ENCODE results near the gene CRYL1.

CRYL1 gene

GRCh38 chr13:20415306-20415679 is 110.4 kb downstream of the CRYL1 start:
- TF ChIP-seq FOXM1 (IDR thresholded peaks at IDR 0.05; ENCODE audit: borderline replicate concordance, low read depth) (no peak), EGR1 (IDR thresholded peaks at IDR 0.05) (no peak), RAD21 (IDR thresholded peaks at IDR 0.05; ENCODE audit: low read depth) (no peak), TCF12 (IDR thresholded peaks at IDR 0.05; ENCODE audit: low read depth) (no peak)

- TF ChIP-seq ZBTB7A (IDR thresholded peaks at IDR 0.05; ENCODE audit: low read depth) (no peak), YY1 (IDR thresholded peaks at IDR 0.05; ENCODE audit: low read depth) (no peak), NFIC (IDR thresholded peaks at IDR 0.05) (no peak), CREB1 (IDR thresholded peaks at IDR 0.05; ENCODE audit: low read depth) (no peak), RAD21 (IDR thresholded peaks at IDR 0.05; ENCODE audit: low read depth) (no peak), USF1 (IDR thresholded peaks at IDR 0.05) (no peak), EGR1 (IDR thresholded peaks at IDR 0.05) (no peak), FOXM1 (IDR thresholded peaks at IDR 0.05; ENCODE audit: borderline replicate concordance, low read depth) (no peak), TCF12 (IDR thresholded peaks at IDR 0.05; ENCODE audit: low read depth) (no peak)
- TF ChIP-seq, protein P1, sequence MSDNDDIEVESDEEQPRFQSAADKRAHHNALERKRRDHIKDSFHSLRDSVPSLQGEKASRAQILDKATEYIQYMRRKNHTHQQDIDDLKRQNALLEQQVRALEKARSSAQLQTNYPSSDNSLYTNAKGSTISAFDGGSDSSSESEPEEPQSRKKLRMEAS (IDR thresholded peaks at IDR 0.05): no peak
- TF ChIP-seq, protein P2, sequence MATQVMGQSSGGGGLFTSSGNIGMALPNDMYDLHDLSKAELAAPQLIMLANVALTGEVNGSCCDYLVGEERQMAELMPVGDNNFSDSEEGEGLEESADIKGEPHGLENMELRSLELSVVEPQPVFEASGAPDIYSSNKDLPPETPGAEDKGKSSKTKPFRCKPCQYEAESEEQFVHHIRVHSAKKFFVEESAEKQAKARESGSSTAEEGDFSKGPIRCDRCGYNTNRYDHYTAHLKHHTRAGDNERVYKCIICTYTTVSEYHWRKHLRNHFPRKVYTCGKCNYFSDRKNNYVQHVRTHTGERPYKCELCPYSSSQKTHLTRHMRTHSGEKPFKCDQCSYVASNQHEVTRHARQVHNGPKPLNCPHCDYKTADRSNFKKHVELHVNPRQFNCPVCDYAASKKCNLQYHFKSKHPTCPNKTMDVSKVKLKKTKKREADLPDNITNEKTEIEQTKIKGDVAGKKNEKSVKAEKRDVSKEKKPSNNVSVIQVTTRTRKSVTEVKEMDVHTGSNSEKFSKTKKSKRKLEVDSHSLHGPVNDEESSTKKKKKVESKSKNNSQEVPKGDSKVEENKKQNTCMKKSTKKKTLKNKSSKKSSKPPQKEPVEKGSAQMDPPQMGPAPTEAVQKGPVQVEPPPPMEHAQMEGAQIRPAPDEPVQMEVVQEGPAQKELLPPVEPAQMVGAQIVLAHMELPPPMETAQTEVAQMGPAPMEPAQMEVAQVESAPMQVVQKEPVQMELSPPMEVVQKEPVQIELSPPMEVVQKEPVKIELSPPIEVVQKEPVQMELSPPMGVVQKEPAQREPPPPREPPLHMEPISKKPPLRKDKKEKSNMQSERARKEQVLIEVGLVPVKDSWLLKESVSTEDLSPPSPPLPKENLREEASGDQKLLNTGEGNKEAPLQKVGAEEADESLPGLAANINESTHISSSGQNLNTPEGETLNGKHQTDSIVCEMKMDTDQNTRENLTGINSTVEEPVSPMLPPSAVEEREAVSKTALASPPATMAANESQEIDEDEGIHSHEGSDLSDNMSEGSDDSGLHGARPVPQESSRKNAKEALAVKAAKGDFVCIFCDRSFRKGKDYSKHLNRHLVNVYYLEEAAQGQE (IDR thresholded peaks at IDR 0.05; ENCODE audit: low read depth): no peak
Observed at GRCh38 chr13:20414546-20415305, 110.9 kb downstream of the CRYL1 start.

DNA sequence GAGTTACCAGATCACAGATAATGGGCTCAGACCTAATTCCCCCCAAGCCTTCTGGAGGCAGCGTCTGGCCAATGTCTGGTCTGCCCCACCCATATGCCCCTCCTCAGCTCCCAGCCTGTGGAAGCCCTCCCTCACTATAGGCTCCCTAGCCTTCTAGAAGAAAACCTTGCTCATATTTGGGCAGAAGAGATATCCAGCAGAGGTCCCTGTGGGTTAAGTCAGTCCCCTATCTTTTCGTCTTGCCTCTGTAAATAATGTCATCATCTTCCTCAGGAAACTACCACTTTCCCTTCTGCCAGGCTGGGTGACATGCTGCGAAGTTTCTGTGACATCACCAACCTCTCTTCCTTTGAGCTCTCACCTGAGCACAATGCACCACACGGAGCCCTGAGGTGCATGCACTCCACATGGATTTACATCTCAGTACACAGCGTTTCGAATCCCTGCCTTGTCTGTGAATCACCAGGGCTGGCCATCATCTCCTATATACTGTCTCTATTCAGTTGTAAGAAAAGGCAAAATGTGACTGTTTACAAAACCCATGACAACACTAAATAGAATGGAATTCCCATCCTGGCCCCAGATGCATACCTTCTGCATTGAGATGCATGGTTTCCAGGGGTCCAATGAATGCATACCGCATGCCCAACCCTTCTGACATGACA is 112.8 kb downstream of the CRYL1 start:
- no peak for TF ChIP-seq TEAD4 (IDR thresholded peaks at IDR 0.05)
- no peak for TF ChIP-seq YY1 (IDR thresholded peaks at IDR 0.05; ENCODE audit: low read depth)
- TF ChIP-seq EGR1 (IDR thresholded peaks at IDR 0.05): no peak
- no peak for TF ChIP-seq TAF1 (IDR thresholded peaks at IDR 0.05; ENCODE audit: low read depth)
- no peak for TF ChIP-seq NFIC (IDR thresholded peaks at IDR 0.05)
- no peak for TF ChIP-seq CREB1 (IDR thresholded peaks at IDR 0.05; ENCODE audit: low read depth)

GRCh38 chr13:20411638-20412342 is 113.9 kb downstream of the CRYL1 start:
- TF ChIP-seq USF1 (IDR thresholded peaks at IDR 0.05): no peak
- TF ChIP-seq NFIC (IDR thresholded peaks at IDR 0.05): no peak
- TF ChIP-seq CREB1 (IDR thresholded peaks at IDR 0.05; ENCODE audit: low read depth): no peak
- TF ChIP-seq TAF1 (IDR thresholded peaks at IDR 0.05; ENCODE audit: low read depth): no peak
- TF ChIP-seq EGR1 (IDR thresholded peaks at IDR 0.05): no peak
- TF ChIP-seq CEBPB (IDR thresholded peaks at IDR 0.05): no peak
- no peak for TF ChIP-seq EP300 (IDR thresholded peaks at IDR 0.05; ENCODE audit: borderline replicate concordance)
- TF ChIP-seq, protein P1 (IDR thresholded peaks at IDR 0.05): no peak
- TF ChIP-seq YY1 (IDR thresholded peaks at IDR 0.05; ENCODE audit: low read depth): no peak
- TF ChIP-seq RAD21 (IDR thresholded peaks at IDR 0.05; ENCODE audit: low read depth): no peak

- TF ChIP-seq EGR1 (IDR thresholded peaks at IDR 0.05) (no peak), CREB1 (IDR thresholded peaks at IDR 0.05; ENCODE audit: low read depth) (no peak), TAF1 (IDR thresholded peaks at IDR 0.05; ENCODE audit: low read depth) (no peak), ZBTB7A (IDR thresholded peaks at IDR 0.05; ENCODE audit: low read depth) (no peak), NFIC (IDR thresholded peaks at IDR 0.05) (no peak), YY1 (IDR thresholded peaks at IDR 0.05; ENCODE audit: low read depth) (no peak), TEAD4 (IDR thresholded peaks at IDR 0.05) (no peak), TCF12 (IDR thresholded peaks at IDR 0.05; ENCODE audit: low read depth) (no peak), FOXM1 (IDR thresholded peaks at IDR 0.05; ENCODE audit: borderline replicate concordance, low read depth) (no peak), EP300 (IDR thresholded peaks at IDR 0.05; ENCODE audit: borderline replicate concordance) (no peak)
- TF ChIP-seq, protein P2 (IDR thresholded peaks at IDR 0.05; ENCODE audit: low read depth): no peak
- TF ChIP-seq, protein P1 (IDR thresholded peaks at IDR 0.05): no peak
Observed at GRCh38 chr13:20410726-20411125, 114.9 kb downstream of the CRYL1 start.
